ENCODE data around the gene GALM. TPM values are rescaled to one million over a fixed set of nuclear protein-coding genes. Genes with fewer than 3 reads are reported as not detected.

Gene GALM
- total and polyA plus RNA-seq, 2 of the 13 experiments (the other 11 are each of a cell fraction or from before 2014, with no cell fraction given) = 65.5 to 90.0 TPM

DNA sequence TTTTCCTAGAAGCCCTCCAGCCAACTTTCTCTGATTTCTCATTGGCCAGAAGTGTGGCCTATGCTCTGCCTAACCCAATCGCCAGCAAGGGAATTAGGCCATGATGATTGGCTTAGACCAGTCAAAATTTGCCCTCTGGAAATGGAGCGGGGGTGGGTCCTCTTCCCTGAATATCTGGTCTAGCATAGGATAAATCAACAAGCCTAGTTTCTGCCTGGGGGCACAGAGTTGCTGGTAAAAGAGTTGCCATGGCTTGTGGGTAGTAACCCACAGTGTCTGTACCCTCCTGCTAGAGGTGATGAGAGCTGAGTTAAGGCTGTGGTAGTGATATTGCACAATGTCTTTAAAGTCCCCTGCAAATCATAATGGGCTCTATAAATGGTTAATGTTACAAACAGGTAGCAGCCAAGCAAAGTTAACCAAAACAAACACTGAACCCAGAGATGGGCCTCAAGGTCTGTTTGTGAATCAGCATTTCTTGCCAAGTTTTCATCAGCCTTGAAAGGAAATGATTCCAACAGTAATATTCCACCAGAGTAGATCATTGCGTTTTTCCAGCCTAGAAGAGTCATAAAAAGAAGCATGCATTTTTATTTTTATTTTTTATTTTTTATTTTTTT, 19.3 kb downstream of the GALM start (continued):
- no peak for TF ChIP-seq AGO2 (optimal IDR thresholded peaks at IDR 0.05; ENCODE audit: low read depth, low read length)
- TF ChIP-seq MYNN (CRISPR knock-in tag; IDR thresholded peaks at IDR 0.05; ENCODE audit: low read depth) = peak; percentile 73; the same call in 1 of the 2 replicates
- TF ChIP-seq ZNF34 (CRISPR knock-in tag; IDR thresholded peaks at IDR 0.05; ENCODE audit: borderline replicate concordance) = 0 out of 2 replicates have a peak, but pooled peaks have one; percentile 65
- no peak for TF ChIP-seq TOPORS (CRISPR knock-in tag; IDR thresholded peaks at IDR 0.05)
- no peak for TF ChIP-seq ZNF383 (CRISPR knock-in tag; IDR thresholded peaks at IDR 0.05; ENCODE audit: borderline replicate concordance)
- TF ChIP-seq, protein P1, sequence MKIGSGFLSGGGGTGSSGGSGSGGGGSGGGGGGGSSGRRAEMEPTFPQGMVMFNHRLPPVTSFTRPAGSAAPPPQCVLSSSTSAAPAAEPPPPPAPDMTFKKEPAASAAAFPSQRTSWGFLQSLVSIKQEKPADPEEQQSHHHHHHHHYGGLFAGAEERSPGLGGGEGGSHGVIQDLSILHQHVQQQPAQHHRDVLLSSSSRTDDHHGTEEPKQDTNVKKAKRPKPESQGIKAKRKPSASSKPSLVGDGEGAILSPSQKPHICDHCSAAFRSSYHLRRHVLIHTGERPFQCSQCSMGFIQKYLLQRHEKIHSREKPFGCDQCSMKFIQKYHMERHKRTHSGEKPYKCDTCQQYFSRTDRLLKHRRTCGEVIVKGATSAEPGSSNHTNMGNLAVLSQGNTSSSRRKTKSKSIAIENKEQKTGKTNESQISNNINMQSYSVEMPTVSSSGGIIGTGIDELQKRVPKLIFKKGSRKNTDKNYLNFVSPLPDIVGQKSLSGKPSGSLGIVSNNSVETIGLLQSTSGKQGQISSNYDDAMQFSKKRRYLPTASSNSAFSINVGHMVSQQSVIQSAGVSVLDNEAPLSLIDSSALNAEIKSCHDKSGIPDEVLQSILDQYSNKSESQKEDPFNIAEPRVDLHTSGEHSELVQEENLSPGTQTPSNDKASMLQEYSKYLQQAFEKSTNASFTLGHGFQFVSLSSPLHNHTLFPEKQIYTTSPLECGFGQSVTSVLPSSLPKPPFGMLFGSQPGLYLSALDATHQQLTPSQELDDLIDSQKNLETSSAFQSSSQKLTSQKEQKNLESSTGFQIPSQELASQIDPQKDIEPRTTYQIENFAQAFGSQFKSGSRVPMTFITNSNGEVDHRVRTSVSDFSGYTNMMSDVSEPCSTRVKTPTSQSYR (CRISPR knock-in tag; IDR thresholded peaks at IDR 0.05; ENCODE audit: borderline replicate concordance) = peak; percentile 54; the same call in 1 of the 2 replicates
- TF ChIP-seq AFF4 (CRISPR knock-in tag; IDR thresholded peaks at IDR 0.05) = no peak; the same call in 1 of the 2 replicates
- peak; percentile 74 for TF ChIP-seq HMG20B (CRISPR knock-in tag; conservative IDR thresholded peaks at IDR 0.05)
- no peak for TF ChIP-seq GATA4 (IDR thresholded peaks at IDR 0.05; ENCODE audit: borderline replicate concordance, low read depth)
- no peak for TF ChIP-seq NONO (IDR thresholded peaks at IDR 0.05)
- TF ChIP-seq NONO (CRISPR knock-in tag; conservative IDR thresholded peaks at IDR 0.05) = no peak
- no peak for TF ChIP-seq HDAC6 (IDR thresholded peaks at IDR 0.05; ENCODE audit: low read depth, low read length)
- peak; percentile 45 for TF ChIP-seq GFI1 (CRISPR knock-in tag; IDR thresholded peaks at IDR 0.05; ENCODE audit: borderline replicate concordance)
- TF ChIP-seq ZMYM2 (CRISPR knock-in tag; IDR thresholded peaks at IDR 0.05) = 0 out of 2 replicates have a peak, but pooled peaks have one; percentile 40
- no peak for TF ChIP-seq FOXP1 (IDR thresholded peaks at IDR 0.05)
- TF ChIP-seq FOXP1 (CRISPR knock-in tag; IDR thresholded peaks at IDR 0.05) = peak; percentile 79
- 0 out of 2 replicates have a peak, but pooled peaks have one; percentile 48 for TF ChIP-seq TCF7 (IDR thresholded peaks at IDR 0.05; ENCODE audit: low read depth)
- 0 out of 2 replicates have a peak, but pooled peaks have one; percentile 12 for TF ChIP-seq GMEB2 (CRISPR knock-in tag; IDR thresholded peaks at IDR 0.05; ENCODE audit: low read depth)
- no peak for TF ChIP-seq SNAPC2 (CRISPR knock-in tag; IDR thresholded peaks at IDR 0.05)
- peak; percentile 55 for TF ChIP-seq MAFF (IDR thresholded peaks at IDR 0.05; ENCODE audit: low read depth, low read length)
- no peak for TF ChIP-seq SNAPC5 (CRISPR knock-in tag; IDR thresholded peaks at IDR 0.05; ENCODE audit: borderline replicate concordance)
- TF ChIP-seq, protein P2, sequence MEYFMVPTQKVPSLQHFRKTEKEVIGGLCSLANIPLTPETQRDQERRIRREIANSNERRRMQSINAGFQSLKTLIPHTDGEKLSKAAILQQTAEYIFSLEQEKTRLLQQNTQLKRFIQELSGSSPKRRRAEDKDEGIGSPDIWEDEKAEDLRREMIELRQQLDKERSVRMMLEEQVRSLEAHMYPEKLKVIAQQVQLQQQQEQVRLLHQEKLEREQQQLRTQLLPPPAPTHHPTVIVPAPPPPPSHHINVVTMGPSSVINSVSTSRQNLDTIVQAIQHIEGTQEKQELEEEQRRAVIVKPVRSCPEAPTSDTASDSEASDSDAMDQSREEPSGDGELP (IDR thresholded peaks at IDR 0.05; ENCODE audit: borderline replicate concordance, low read depth) = no peak

All from HepG2 (cell line).